GM10847 (cell line): Measurements from ENCODE around the gene PLEKHM2.

Experiments
- POLR2A ChIP-seq: IDR thresholded peaks from 2 replicates; pipeline ENCODE4 v1.6.1; 2011; ENCODE audit not compliant: insufficient read length; ENCODE audit errors: extremely low read depth

The PLEKHM2 gene

GRCh38 chr1:15761366-15762128, 77.4 kb downstream of the PLEKHM2 start:
- TF ChIP-seq POLR2A, result no peak

- TF ChIP-seq POLR2A, result no peak
Measured at GRCh38 chr1:15762546-15762945, 78.4 kb downstream of the PLEKHM2 start.

- TF ChIP-seq POLR2A, result no peak
Measured at GRCh38 chr1:15764269-15764764, 80.2 kb downstream of the PLEKHM2 start.

- TF ChIP-seq POLR2A, result no peak
Measured at GRCh38 chr1:15764890-15765289, 80.8 kb downstream of the PLEKHM2 start.

GRCh38 chr1:15765495-15766194, 81.5 kb downstream of the PLEKHM2 start:
- no peak for TF ChIP-seq POLR2A

GRCh38 chr1:15767941-15768340, 83.8 kb downstream of the PLEKHM2 start:
- no peak for TF ChIP-seq POLR2A

GRCh38 chr1:15768388-15768787, 84.3 kb downstream of the PLEKHM2 start:
- TF ChIP-seq POLR2A, result no peak

- no peak for TF ChIP-seq POLR2A
Measured at GRCh38 chr1:15770313-15770962, 86.3 kb downstream of the PLEKHM2 start.

GRCh38 chr1:15771836-15772515, 87.9 kb downstream of the PLEKHM2 start:
- TF ChIP-seq POLR2A, result no peak

GRCh38 chr1:15775706-15776105, 91.6 kb downstream of the PLEKHM2 start:
- TF ChIP-seq POLR2A, result no peak

GRCh38 chr1:15777909-15778707, 94.0 kb downstream of the PLEKHM2 start:
- TF ChIP-seq POLR2A, result no peak
